GM12878 (cell line): ENCODE data around the gene GNG13. TPM values are rescaled to one million over a fixed set of nuclear protein-coding genes. Genes with fewer than 3 reads are reported as not detected.

Source experiments
- ATAC-seq: fragments of 200-7000 bp; cut with Tn5 transposase; 3 replicates; pipeline ENCODE4 v1.9.1; 2020; ENCODE audit warnings: mild to moderate bottlenecking, moderate library complexity
- BruUV-seq: library from RNA; stranded (reverse); fragments of 400-500 nt; replicated peaks from 2 replicates; lab custom pipeline; 2021; lab: Mats Ljungman, UMichigan
- CTCF ChIA-PET: fragments of 300-600 bp; sonication (Branson Sonifier 250); formaldehyde crosslinking; extraction: SDS; loops from one replicate; lab custom pipeline; 2021; ENCODE audit warnings: inconsistent platforms; lab: Yijun Ruan, JAX
- POLR2A ChIA-PET: fragments of 350-600 bp; formaldehyde crosslinking; extraction: SDS; loops from one replicate; lab custom pipeline; 2021; ENCODE audit warnings: inconsistent platforms; lab: Charles Lee
- RAD21 ChIA-PET: fragments of 300-600 bp; sonication (Branson Sonifier 250); formaldehyde crosslinking; loops from one replicate; lab custom pipeline; 2023; ENCODE audit warnings: antibody characterized with exemption; ENCODE audit not compliant: unreplicated experiment; lab: Charles Lee
- SMC1A ChIA-PET: fragments of 300-600 bp; sonication (Branson Sonifier 250); formaldehyde crosslinking; loops from one replicate; lab custom pipeline; 2023; ENCODE audit not compliant: unreplicated experiment, uncharacterized antibody; lab: Charles Lee
- DNase-seq: peaks from one replicate; pipeline ENCODE4 v3.0.0-alpha.2; 2011; ENCODE audit warnings: low read depth, low spot score
- FAIRE-seq: peaks from 3 replicates; lab custom pipeline; 2011; peaks lifted over from hg19 to GRCh38; lab: Jason Lieb, UNC
- H2AFZ ChIP-seq: 2 replicates; pipeline ENCODE4 v1.6.0; 2011; ENCODE audit warnings: low read depth, low read length, control low read depth; ENCODE audit not compliant: control insufficient read depth
- H3K27ac ChIP-seq: 2 replicates; pipeline ENCODE4 v1.5.1; 2011; ENCODE audit warnings: control low read depth; ENCODE audit not compliant: control insufficient read depth, insufficient read depth
- H3K27me3 ChIP-seq, 2 experiments: replicated peaks in 1 of 2; 2 replicates each; pipeline versions ENCODE4 v1.6.0 to v1.6.1; 2011; ENCODE audit warnings: low read length in 1 of 2; ENCODE audit not compliant: control insufficient read depth in 2 of 2, insufficient read depth in 2 of 2
- H3K36me3 ChIP-seq, 2 experiments: 2 replicates each; pipeline ENCODE4 v1.5.1; 2011; ENCODE audit warnings: low read length in 1 of 2; ENCODE audit not compliant: control insufficient read depth in 2 of 2, insufficient read depth in 2 of 2
- H3K4me1 ChIP-seq: 2 replicates; pipeline ENCODE4 v1.6.1; 2011; ENCODE audit warnings: mild to moderate bottlenecking, low read length, moderate library complexity, mixed read lengths; ENCODE audit not compliant: control insufficient read depth, insufficient read depth
- H3K4me2 ChIP-seq: 2 replicates; pipeline ENCODE4 v1.6.0; 2011; ENCODE audit warnings: control low read depth; ENCODE audit not compliant: control insufficient read depth, insufficient read depth
- H3K4me3 ChIP-seq: fragments of 200-600 bp; sonication (generic); 2 replicates; pipeline ENCODE4 v1.5.1; 2016
- H3K79me2 ChIP-seq: 2 replicates; pipeline ENCODE4 v1.6.0; 2011; ENCODE audit warnings: low read length; ENCODE audit not compliant: control insufficient read depth, insufficient read depth
- H3K9ac ChIP-seq: 2 replicates; pipeline ENCODE4 v1.8.0; 2011; ENCODE audit warnings: low read length, control low read depth, mixed read lengths; ENCODE audit not compliant: control insufficient read depth, insufficient read depth
- H3K9me3 ChIP-seq: replicated peaks from 3 replicates; pipeline ENCODE4 v1.5.1; 2011; ENCODE audit warnings: mild to moderate bottlenecking, low read length; ENCODE audit not compliant: control insufficient read depth, insufficient read depth
- H4K20me1 ChIP-seq: 2 replicates; pipeline ENCODE4 v1.6.0; 2011; ENCODE audit not compliant: control insufficient read depth, insufficient read depth
- JUND ChIP-seq: IDR thresholded peaks from 2 replicates; pipeline ENCODE4 v1.6.1; 2012; ENCODE audit warnings: low read depth, mild to moderate bottlenecking, low read length, improper control_type of control experiment, moderate library complexity
- RAD21 ChIP-seq: IDR thresholded peaks from 2 replicates; pipeline ENCODE4 v1.6.1; 2011; ENCODE audit warnings: mild to moderate bottlenecking, low read depth, low read length, moderate library complexity; ENCODE audit not compliant: insufficient read depth
- SMC3 ChIP-seq: IDR thresholded peaks from 2 replicates; pipeline ENCODE4 v1.6.1; 2011; ENCODE audit warnings: low read length, improper control_type of control experiment, borderline replicate concordance
- YY1 ChIP-seq: IDR thresholded peaks from 2 replicates; pipeline ENCODE4 v1.6.1; 2011; ENCODE audit warnings: low read depth, mild to moderate bottlenecking, low read length
- ZNF687 ChIP-seq: fragments of 450-650 bp; IDR thresholded peaks from 2 replicates; pipeline ENCODE4 v1.6.1; 2017; ENCODE audit warnings: mild to moderate bottlenecking, moderate library complexity
- WGBS: methylation state at CpG from one replicate; pipeline ENCODE4 v1.1.6; 2016; ENCODE audit warnings: low lambda C conversion rate; ENCODE audit not compliant: insufficient replicate concordance, insufficient coverage; ENCODE audit errors: missing lambda C conversion rate; 5-methylcytosine and 5-hydroxymethylcytosine counted together
- in situ Hi-C: fragments of 300-500 bp; cut with MboI; formaldehyde crosslinking; loops from 9 replicates; pipeline ENCODE4 v1.14.3; 2018; ENCODE audit warnings: mixed read lengths
- intact Hi-C: fragments of 100-400 bp; cut with micrococcal nuclease; formaldehyde crosslinking; loops from one replicate; pipeline ENCODE4 v1.14.2; 2022; ENCODE audit not compliant: unreplicated experiment
- polyA plus RNA-seq, 11 experiments: library from polyadenylated mRNA; depleted of rRNA in 4 of 11; unstranded in 6 of 11; stranded (reverse) in 5 of 11; fragments of >200 nt; fragmentation: Nextera tagmentation in 4 of 11; fragmentation: Illumina TruSeq in 1 of 11; extraction: Ambion mirVana in 4 of 11; extraction: Trizol in 1 of 11; gene quantifications; 1 replicate in 1 of 11; 2 replicates in 10 of 11; pipeline versions ENCODE4 v1.2.1 to v1.2.3, GENCODE V29; 2011 to 2016; ENCODE audit warnings: inconsistent platforms in 2 of 11, missing spikeins in 2 of 11, low read depth in 1 of 11
- total RNA-seq, 4 experiments: library from RNA; depleted of rRNA in 3 of 4; stranded (reverse); fragments of >200 nt in 3 of 4; fragmentation: Illumina TruSeq in 1 of 4; extraction: Trizol in 1 of 4; gene quantifications; 2 replicates each; pipeline versions ENCODE4 v1.2.1 to v1.2.3, GENCODE V29; 2013 to 2021
- TF ChIP-seq, protein P1 (sequence below): fragments of 450-650 bp; conservative IDR thresholded peaks from 2 replicates; pipeline ENCODE4 v1.6.1; 2017; ENCODE audit warnings: mild to moderate bottlenecking, moderate library complexity
- TF ChIP-seq, protein P2 (sequence below), 3 experiments: IDR thresholded peaks in 2 of 3; conservative IDR thresholded peaks in 1 of 3; 2 replicates each; pipeline ENCODE4 v1.5.1; 2011; ENCODE audit warnings: low read depth in 3 of 3, low read length in 3 of 3, mild to moderate bottlenecking in 3 of 3, control low read depth in 2 of 3, moderate library complexity in 2 of 3, inconsistent platforms in 1 of 3, mixed read lengths in 1 of 3; ENCODE audit not compliant: control insufficient read depth in 2 of 3, insufficient read depth in 1 of 3; ENCODE audit errors: extremely low read depth in 1 of 3

The GNG13 gene
- total and polyA plus RNA-seq, 10 of the 15 experiments (the other 5 are each of a cell fraction or from before 2014, with no cell fraction given) = not detected

DNA sequence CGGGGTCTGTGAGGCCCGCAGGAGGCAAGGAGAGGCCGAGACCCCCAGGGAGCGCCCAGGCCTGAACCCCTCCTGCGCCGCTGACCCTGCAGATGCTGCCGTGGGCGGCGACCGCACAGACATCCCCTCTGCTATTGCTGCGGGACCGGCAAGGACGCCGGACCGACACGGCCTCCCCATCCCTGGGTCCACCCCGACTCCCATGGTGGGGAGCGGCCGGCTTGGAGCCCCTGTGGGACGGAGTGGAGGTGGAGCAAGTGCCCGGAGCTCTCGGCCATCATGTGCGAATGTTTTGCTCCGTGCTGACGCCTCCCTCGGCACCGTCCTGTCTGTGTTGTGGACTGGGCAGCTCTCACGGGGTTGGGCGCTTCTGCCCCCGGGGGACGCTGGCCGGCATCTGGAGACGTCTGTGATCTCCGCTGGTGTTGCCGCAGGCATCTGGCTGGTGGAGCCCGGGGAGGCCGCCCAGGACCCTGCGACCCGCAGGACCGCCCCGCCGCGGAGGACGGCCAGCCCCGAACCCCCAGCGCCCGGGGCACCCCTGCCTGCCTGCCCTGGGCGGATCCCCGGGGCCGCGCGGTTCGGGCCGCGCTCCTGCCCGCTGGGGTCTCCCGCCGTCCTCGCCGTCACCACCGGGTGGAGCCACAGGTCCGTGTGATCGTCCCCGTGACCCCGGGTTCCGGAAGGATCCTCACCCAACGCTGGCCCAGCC lies 12.8 kb upstream of the GNG13 start:
- no peaks in the 10 kb centered on the region for H3K36me3 ChIP-seq
- RAD21 ChIA-PET = no interaction called here
- no peak overlapping the region for H3K27ac ChIP-seq
- intact Hi-C loops (no loop called here), in situ Hi-C loops (no loop called here)
- no peaks in the 10 kb centered on the region for H3K79me2 ChIP-seq
- POLR2A ChIA-PET = no interaction called here
- SMC1A ChIA-PET = no interaction called here
- DNase-seq = no peak
- H3K4me2 ChIP-seq = no peak overlapping the region
- no peak for FAIRE-seq
- no peak overlapping the region for H3K9ac ChIP-seq
- no peaks in the 10 kb centered on the region; the same call in 1 of the 2 replicates for H3K4me1 ChIP-seq
- peak; percentile 70 for ATAC-seq
- H3K4me3 ChIP-seq = no peak overlapping the region
- H3K9me3 ChIP-seq = no peaks in the 10 kb centered on the region; the same call in 2 of the 3 replicates
- no TSS peak for BruUV-seq
- no peak overlapping the region for H2AFZ ChIP-seq
- no peaks in the 10 kb centered on the region for H4K20me1 ChIP-seq
- H3K27me3 ChIP-seq = no peaks in the 10 kb centered on the region; a peak in 1 of 4 replicates
- CTCF ChIA-PET = no interaction called here
- WGBS = 24% methylated on average over 58 of the region's 67 CpGs
- TF ChIP-seq RAD21 = peak; percentile 63
- TF ChIP-seq ZNF687 = no peak
- TF ChIP-seq, protein P1, sequence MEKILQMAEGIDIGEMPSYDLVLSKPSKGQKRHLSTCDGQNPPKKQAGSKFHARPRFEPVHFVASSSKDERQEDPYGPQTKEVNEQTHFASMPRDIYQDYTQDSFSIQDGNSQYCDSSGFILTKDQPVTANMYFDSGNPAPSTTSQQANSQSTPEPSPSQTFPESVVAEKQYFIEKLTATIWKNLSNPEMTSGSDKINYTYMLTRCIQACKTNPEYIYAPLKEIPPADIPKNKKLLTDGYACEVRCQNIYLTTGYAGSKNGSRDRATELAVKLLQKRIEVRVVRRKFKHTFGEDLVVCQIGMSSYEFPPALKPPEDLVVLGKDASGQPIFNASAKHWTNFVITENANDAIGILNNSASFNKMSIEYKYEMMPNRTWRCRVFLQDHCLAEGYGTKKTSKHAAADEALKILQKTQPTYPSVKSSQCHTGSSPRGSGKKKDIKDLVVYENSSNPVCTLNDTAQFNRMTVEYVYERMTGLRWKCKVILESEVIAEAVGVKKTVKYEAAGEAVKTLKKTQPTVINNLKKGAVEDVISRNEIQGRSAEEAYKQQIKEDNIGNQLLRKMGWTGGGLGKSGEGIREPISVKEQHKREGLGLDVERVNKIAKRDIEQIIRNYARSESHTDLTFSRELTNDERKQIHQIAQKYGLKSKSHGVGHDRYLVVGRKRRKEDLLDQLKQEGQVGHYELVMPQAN = no peak
- TF ChIP-seq JUND = no peak
- TF ChIP-seq, protein P2, sequence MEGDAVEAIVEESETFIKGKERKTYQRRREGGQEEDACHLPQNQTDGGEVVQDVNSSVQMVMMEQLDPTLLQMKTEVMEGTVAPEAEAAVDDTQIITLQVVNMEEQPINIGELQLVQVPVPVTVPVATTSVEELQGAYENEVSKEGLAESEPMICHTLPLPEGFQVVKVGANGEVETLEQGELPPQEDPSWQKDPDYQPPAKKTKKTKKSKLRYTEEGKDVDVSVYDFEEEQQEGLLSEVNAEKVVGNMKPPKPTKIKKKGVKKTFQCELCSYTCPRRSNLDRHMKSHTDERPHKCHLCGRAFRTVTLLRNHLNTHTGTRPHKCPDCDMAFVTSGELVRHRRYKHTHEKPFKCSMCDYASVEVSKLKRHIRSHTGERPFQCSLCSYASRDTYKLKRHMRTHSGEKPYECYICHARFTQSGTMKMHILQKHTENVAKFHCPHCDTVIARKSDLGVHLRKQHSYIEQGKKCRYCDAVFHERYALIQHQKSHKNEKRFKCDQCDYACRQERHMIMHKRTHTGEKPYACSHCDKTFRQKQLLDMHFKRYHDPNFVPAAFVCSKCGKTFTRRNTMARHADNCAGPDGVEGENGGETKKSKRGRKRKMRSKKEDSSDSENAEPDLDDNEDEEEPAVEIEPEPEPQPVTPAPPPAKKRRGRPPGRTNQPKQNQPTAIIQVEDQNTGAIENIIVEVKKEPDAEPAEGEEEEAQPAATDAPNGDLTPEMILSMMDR (IDR thresholded peaks at IDR 0.05 in 2 of 3, conservative IDR thresholded peaks at IDR 0.05 in 1 of 3; ENCODE audit: control insufficient read depth in 2 of 3, extremely low read depth in 1 of 3, insufficient read depth in 1 of 3, low read depth in 3 of 3, low read length in 3 of 3) = peak; percentile 44 to 49 (median 48); a peak in 5 of 6 replicates
- peak; percentile 47 for TF ChIP-seq SMC3
- TF ChIP-seq YY1 = 0 out of 2 replicates have a peak, but pooled peaks have one; percentile 16
